BJ (cell line): ENCODE data around the gene ASH1L. TPM values are rescaled to one million over a fixed set of nuclear protein-coding genes. Genes with fewer than 3 reads are reported as not detected.

ENCODE experiments used
- CTCF ChIA-PET: fragments of 350-600 bp; formaldehyde crosslinking; extraction: SDS; loops from one replicate; lab custom pipeline; 2021; ENCODE audit warnings: antibody characterized with exemption, inconsistent platforms; lab: Yijun Ruan, JAX
- POLR2A ChIA-PET: fragments of 300-600 bp; sonication (Branson Sonifier 250); formaldehyde crosslinking; extraction: SDS; loops from one replicate; lab custom pipeline; 2021; ENCODE audit warnings: antibody characterized with exemption; lab: Charles Lee
- DNase-seq: peaks from one replicate; pipeline ENCODE4 v3.0.0-alpha.2; 2011; ENCODE audit warnings: low read depth
- H3K27me3 ChIP-seq: 2 replicates; pipeline ENCODE4 v1.6.0; 2011; ENCODE audit warnings: low read length; ENCODE audit not compliant: control insufficient read depth, insufficient read depth
- H3K36me3 ChIP-seq: 2 replicates; pipeline ENCODE4 v1.5.1; 2011; ENCODE audit warnings: low read length; ENCODE audit not compliant: control insufficient read depth, insufficient read depth
- H3K4me3 ChIP-seq: 2 replicates; pipeline ENCODE4 v1.5.1; 2011; ENCODE audit warnings: low read depth, mild to moderate bottlenecking, control low read depth, low read length
- CTCF ChIP-seq: IDR thresholded peaks from 2 replicates; pipeline ENCODE4 v1.5.1; 2011; ENCODE audit warnings: low read depth, mild to moderate bottlenecking, control low read depth, inconsistent platforms, low read length, moderate library complexity; ENCODE audit not compliant: insufficient read depth
- polyA plus RNA-seq: library from polyadenylated mRNA; depleted of rRNA; stranded (reverse); fragments of >200 nt; gene quantifications from 2 replicates; pipeline ENCODE4 v1.2.3, GENCODE V29; 2011

ASH1L gene
- polyA plus RNA-seq, 1 experiment, result 20.9 TPM

- TF ChIP-seq CTCF, result no peak
- no peak overlapping the region for H3K4me3 ChIP-seq
- DNase-seq, result no peak
- H3K27me3 ChIP-seq, result no peaks in the 10 kb centered on the region
- 0 out of 2 replicates have a peak, but pooled peaks cover 1% of the 10 kb centered on the region for H3K36me3 ChIP-seq
- ChIA-PET POLR2A (no interaction called here), CTCF (interaction anchor here (1.0 to 2.0 kb wide), 6 partner anchors 13 to 55 kb away, joined by 3 to 19 read pairs (median 4); no protein-coding TSS in a partner anchor)
These were observed 256.7 kb downstream of the ASH1L start for GRCh38 chr1:155305881-155306391.

GRCh38 chr1:155304558-155305063 lies 258.0 kb downstream of the ASH1L start:
- ChIA-PET POLR2A (no interaction called here), CTCF (interaction anchor here (1.2 to 1.4 kb wide), 2 partner anchors 19 to 54 kb away, joined by 3 to 4 read pairs; no protein-coding TSS in a partner anchor)
- TF ChIP-seq CTCF, result no peak
- H3K4me3 ChIP-seq, result no peak overlapping the region
- DNase-seq, result no peak
- no peaks in the 10 kb centered on the region for H3K27me3 ChIP-seq
- H3K36me3 ChIP-seq, result no peaks in the 10 kb centered on the region

GRCh38 chr1:155301342-155301841 lies 261.2 kb downstream of the ASH1L start, which contains the start of gene PKLR:
Gene PKLR (minus strand): TSS chr1:155301438. CDS start chr1:155301395, 43 bp downstream.
- no peaks in the 10 kb centered on the region for H3K36me3 ChIP-seq
- CTCF ChIA-PET, result interaction anchor here (2.2 kb wide), 1 partner anchor 51 kb away, joined by 10 read pairs; no protein-coding TSS in a partner anchor
- no peak for DNase-seq
- TF ChIP-seq CTCF, result no peak
- H3K4me3 ChIP-seq, result no peak within 1 kb of the TSS
- H3K27me3 ChIP-seq, result peaks cover 7% of the 10 kb centered on the region
- POLR2A ChIA-PET, result no interaction called here

- ChIA-PET CTCF (interaction anchor here (1.0 to 2.2 kb wide), 4 partner anchors 22 to 80 kb away, joined by 3 to 10 read pairs (median 6); no protein-coding TSS in a partner anchor), POLR2A (no interaction called here)
- no peaks in the 10 kb centered on the region for H3K36me3 ChIP-seq
- H3K27me3 ChIP-seq, result peaks cover 13% of the 10 kb centered on the region
- H3K4me3 ChIP-seq, result no peak overlapping the region
- DNase-seq, result no peak
- TF ChIP-seq CTCF, result no peak
These were observed 261.9 kb downstream of the ASH1L start for GRCh38 chr1:155300553-155301329.

GRCh38 chr1:155300024-155300423 lies 262.6 kb downstream of the ASH1L start:
- CTCF ChIA-PET, result interaction anchor here (1.0 to 2.2 kb wide), 4 partner anchors 22 to 81 kb away, joined by 3 to 10 read pairs (median 6); no protein-coding TSS in a partner anchor
- TF ChIP-seq CTCF, result no peak
- H3K4me3 ChIP-seq, result no peak overlapping the region

More at GRCh38 chr1:155300024-155300423, 262.6 kb downstream of the ASH1L start:
- Histone ChIP-seq H3K36me3 (no peaks in the 10 kb centered on the region), H3K27me3 (peaks cover 20% of the 10 kb centered on the region)
- DNase-seq, result no peak
- POLR2A ChIA-PET, result no interaction called here
